ENCODE measurements around the gene LCN10.
A peak's percentile ranks its signal among the peaks of the same experiment; 100 is the strongest.

LCN10 gene

DNA sequence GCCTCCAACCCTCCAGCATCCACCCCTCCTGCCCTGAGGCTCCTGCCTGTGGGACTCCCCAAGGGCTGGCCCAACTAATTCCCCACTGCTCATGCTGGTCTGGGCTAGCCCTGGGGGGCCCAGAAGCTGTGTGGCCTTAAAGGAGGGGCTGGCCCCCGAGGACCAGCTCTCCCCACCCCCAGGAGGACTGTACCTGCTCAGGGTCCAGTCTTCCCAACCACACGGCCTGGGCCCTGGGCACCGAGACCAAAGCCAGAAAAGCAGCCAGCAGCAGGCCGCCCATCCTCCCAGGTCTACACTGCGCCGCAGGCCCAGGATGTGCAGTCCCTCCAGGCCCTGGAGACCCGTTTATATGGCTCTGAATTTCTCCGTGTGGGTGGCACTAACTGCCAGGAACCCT is 5.5 kb upstream of the LCN10 start, which contains the start of gene LCN6:
TSS of gene LCN6 (minus strand) at position 325 of the 400 bp plus-strand sequence. CDS start at position 283, 42 bp downstream.
- intact Hi-C loops (cut with DNase I; ENCODE audit: low total_unique reads), result no loop called here
- DNase-seq, result no peak
- peaks cover 0 to 10% (median 0%) of the 10 kb centered on the region in 3 donors for H3K9me3 ChIP-seq
- no peak within 1 kb of the TSS for H3K27ac ChIP-seq
- no peak for TF ChIP-seq CTCF (IDR thresholded peaks at IDR 0.05)
- H3K36me3 ChIP-seq, result no peaks in the 10 kb centered on the region
- H3K27me3 ChIP-seq, result peaks cover 0 to 61% of the 10 kb centered on the region in 2 donors
- no peaks in the 10 kb centered on the region for H3K4me1 ChIP-seq
- no peak within 1 kb of the TSS for H3K4me3 ChIP-seq

DNA sequence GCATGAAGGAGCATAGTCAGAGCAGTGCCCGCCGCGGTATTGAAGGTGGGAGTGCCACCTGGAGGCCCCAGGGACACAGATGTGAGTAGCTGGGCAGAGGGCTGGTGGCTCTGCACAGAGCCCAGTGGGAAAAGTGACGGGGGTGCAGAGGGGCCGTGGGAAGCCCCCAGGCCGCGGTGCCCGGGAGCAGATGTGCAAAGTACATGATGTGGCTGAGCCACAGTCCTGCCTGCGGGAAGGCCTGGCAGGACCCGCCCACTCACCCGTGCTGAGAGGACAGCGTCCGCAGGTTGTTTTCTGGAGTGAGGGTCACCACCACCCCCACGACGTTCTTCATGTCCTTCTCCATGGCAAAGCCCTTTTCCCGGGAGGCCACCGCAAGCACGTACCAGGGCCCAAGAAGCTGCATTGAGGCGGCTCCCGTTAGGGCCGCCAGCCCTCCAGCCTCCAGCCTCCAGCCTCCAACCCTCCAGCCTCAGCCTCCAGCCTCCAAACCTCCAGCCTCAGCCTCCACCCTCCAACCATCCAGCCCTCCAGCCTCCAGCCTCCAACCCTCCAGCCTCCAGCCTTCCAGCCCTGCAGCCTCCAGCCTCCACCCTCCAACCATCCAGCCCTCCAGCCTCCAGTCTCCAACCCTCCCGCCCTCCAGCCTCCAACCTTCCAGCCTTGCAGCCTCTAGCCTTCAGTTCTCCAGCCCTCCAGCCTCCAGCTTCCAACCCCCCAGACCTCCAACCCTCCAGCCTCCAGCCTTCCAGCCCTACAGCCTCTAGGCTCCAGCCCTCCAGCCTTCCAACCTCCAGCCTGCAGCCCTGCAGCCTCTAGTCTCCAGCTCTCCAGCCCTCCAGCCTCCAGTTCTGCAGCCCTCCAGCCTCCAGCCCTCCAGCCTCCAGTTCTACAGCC is 4.7 kb upstream of the LCN10 start:
- Histone ChIP-seq H3K4me3 (no peak overlapping the region), H3K27ac (no peak overlapping the region), H3K36me3 (no peaks in the 10 kb centered on the region), H3K27me3 (peaks cover 0 to 69% of the 10 kb centered on the region in 2 donors), H3K9me3 (peaks cover 0 to 7% (median 0%) of the 10 kb centered on the region in 3 donors), H3K4me1 (peaks cover 0 to 3% (median 0%) of the 10 kb centered on the region in 4 donors)
- no peak for TF ChIP-seq CTCF (IDR thresholded peaks at IDR 0.05)
- DNase-seq, result peak in 1 of 2 donors; percentile 62
- intact Hi-C loops (cut with DNase I; ENCODE audit: low total_unique reads), result no loop called here

DNA sequence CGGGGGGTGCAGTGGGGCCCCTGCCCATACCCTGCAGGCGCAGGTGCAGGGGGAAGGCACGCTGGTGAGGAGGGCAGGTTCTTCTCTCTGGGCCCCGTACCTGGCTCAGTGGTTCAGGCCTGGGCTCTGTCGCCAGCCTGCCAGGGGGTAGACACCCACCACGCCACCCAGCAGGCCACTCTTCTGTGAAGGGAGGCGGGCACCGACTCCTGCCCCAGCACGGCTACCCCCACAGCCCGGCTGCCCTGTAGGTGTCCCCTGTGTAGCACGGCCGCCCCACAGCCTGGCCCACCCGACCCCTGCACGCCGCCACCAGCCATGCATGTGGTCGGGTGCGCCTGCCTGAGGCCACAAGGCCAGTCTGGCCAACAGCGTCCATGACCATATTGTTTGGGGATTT is 3.9 kb upstream of the LCN10 start:
- peaks cover 0 to 3% (median 0%) of the 10 kb centered on the region in 3 donors for H3K9me3 ChIP-seq
- intact Hi-C loops (cut with DNase I; ENCODE audit: low total_unique reads), result no loop called here
- peaks cover 0 to 77% of the 10 kb centered on the region in 2 donors for H3K27me3 ChIP-seq
- TF ChIP-seq CTCF (IDR thresholded peaks at IDR 0.05), result no peak
- no peak for DNase-seq
- no peak overlapping the region for H3K27ac ChIP-seq
- no peaks in the 10 kb centered on the region for H3K36me3 ChIP-seq
- H3K4me1 ChIP-seq, result peaks cover 0 to 11% (median 0%) of the 10 kb centered on the region in 4 donors
- no peak overlapping the region for H3K4me3 ChIP-seq

DNA sequence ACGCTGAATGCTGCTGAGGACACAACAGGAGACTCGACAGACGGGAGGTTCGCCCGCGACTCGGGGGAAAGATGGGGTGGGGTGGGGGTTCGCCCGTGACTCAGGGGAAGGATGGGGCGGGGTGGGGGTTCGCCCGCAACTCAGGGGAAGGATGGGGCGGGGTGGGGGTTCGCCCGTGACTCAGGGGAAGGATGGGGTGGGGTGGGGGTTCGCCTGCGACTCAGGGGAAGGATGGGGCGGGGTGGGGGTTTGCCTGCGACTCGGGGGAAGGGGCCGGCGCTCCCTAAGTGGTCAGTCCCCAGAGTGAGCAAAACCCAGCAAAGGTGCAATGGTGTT is 3.4 kb upstream of the LCN10 start:
- Histone ChIP-seq H3K27ac (no peak overlapping the region), H3K9me3 (no peaks in the 10 kb centered on the region), H3K36me3 (no peaks in the 10 kb centered on the region), H3K27me3 (peaks cover 0 to 82% of the 10 kb centered on the region in 2 donors), H3K4me3 (no peak overlapping the region), H3K4me1 (peaks cover 0 to 16% (median 1%) of the 10 kb centered on the region in 4 donors)
- intact Hi-C loops (cut with DNase I; ENCODE audit: low total_unique reads), result no loop called here
- no peak for TF ChIP-seq CTCF (IDR thresholded peaks at IDR 0.05)
- DNase-seq, result no peak

GRCh38 chr9:136745389-136746154 is 2.8 kb upstream of the LCN10 start:
- intact Hi-C loops (cut with DNase I; ENCODE audit: low total_unique reads), result no loop called here
- H3K4me1 ChIP-seq, result peaks cover 0 to 21% (median 3%) of the 10 kb centered on the region in 4 donors
- peak in 1 of 2 donors; percentile 64 for DNase-seq
- TF ChIP-seq CTCF (IDR thresholded peaks at IDR 0.05), result no peak
- H3K9me3 ChIP-seq, result no peaks in the 10 kb centered on the region
- no peak overlapping the region for H3K4me3 ChIP-seq
- H3K27me3 ChIP-seq, result peaks cover 0 to 88% of the 10 kb centered on the region in 2 donors
- no peak overlapping the region for H3K27ac ChIP-seq
- H3K36me3 ChIP-seq, result no peaks in the 10 kb centered on the region

Data from tibial artery (tissue), 4 donors.